Fibroblast of upper back skin (primary cell): ENCODE data around the gene MMUT.
"Not testable (repeated sequence)": the region's sequence is repeated elsewhere in the genome, so short reads cannot be mapped to it uniquely, and the experiment has no call there.

Experiments
- DNase-seq: peaks from one replicate; pipeline ENCODE4 v3.0.0-alpha.2; 2013

MMUT gene

DNA sequence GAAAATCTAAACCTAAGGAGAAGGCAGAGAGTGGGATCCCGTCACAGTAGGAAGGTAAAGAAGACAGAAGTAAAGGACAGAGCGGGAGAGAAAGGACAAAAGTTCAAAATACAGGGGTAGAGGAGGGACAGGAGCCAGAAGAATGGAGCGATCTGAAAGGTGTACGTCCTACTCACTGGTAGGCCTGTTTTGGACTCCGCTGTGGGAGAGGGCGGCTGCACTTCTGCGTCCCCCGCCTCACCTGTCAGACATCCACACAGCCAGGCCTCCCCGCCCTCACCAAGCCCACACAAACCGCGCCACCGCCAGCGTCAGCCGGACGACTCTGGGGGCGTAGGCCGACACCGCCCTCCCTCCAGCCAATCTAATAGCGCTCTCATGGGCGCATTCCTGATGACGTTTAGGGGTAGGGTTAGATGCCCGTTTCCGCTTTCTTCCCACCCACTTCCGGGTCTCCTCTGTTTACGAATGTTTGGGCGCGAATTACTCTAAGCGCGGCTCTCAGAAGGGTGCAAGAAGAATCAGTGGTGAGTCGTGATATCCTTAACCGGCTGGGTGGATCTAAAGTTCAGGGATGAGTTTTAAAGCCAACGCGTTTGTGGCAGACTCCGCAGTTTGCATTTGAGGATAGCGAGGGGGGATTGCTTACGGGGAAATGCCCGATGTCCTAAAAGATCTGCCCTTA lies at the start of gene MMUT, which contains the start of gene CENPQ:
MMUT (minus strand) TSS at position 327 of the 685 bp plus-strand sequence. CDS start 3,787 bp downstream, outside the sequence.
CENPQ (plus strand) TSS at position 444 of the 685 bp plus-strand sequence. CDS start 6,807 bp downstream, outside the sequence.
- DNase-seq: peak; percentile 93

DNA sequence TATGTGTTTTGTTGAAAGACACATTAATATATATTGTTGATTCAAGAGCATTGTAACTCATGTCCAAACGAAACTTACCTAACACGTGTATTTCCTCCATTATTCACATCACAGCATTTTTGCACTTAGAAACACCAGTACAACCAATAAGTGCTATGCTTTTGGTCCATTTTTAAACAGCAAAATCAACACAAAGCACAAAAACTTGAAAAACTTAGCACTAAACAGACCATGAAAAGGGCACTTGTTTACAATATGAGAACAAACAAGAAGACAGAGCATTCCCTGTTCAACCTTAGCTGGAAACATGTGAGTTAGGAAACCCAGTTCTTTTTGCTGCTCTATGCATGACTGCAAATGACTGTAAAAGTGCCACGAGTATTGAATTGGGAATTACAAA lies 46.3 kb upstream of the MMUT start:
- DNase-seq: no peak

GRCh38 chr6:49506569-49507111 lies 43.6 kb upstream of the MMUT start:
- DNase-seq: no peak

DNA sequence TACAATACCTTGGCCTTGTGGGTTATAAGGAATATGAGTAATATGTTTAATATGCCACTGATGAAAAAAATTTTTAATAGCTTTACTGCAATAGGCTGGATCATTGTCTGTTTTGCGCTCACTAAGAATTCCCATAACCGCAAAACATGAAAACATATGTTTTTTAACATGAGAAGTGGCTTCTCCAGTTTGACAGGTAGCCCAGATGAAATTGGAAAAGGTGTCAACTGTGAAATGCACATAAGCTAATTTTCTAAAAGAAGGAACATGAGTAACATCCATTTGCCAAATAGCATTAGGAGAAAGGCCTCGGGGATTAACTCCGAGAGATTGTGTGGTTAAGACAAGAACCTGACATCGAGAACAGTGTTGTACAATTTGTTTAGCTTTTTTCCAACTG lies 41.6 kb upstream of the MMUT start:
- DNase-seq: no peak

GRCh38 chr6:49499623-49500022 lies 36.6 kb upstream of the MMUT start, which contains the start of gene GLYATL3:
TSS of gene GLYATL3 (plus strand) at chr6:49499923. CDS start at chr6:49511991, 12,068 bp downstream.
- DNase-seq: no peak

DNA sequence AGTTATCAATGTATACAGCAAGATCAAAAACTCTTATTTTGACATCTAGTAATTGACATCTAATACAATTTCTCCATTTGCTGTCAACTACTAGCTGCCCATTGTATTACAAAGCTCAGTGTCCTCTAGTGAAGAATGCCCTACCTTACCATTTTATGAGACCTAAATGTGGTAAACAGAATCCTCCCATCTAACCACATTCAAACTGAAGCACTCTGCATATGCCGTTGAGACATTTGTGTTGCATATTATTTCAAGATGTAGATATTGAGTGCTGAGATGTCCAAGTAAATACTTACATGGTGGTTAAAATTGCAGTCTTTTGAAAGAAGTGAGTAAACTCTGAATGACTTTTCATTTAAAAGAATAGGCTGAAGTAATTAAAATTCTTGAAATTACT lies 36.1 kb upstream of the MMUT start:
- no peak for DNase-seq

- no peak for DNase-seq
Measured at GRCh38 chr6:49497304-49497703, 34.3 kb upstream of the MMUT start.

DNA sequence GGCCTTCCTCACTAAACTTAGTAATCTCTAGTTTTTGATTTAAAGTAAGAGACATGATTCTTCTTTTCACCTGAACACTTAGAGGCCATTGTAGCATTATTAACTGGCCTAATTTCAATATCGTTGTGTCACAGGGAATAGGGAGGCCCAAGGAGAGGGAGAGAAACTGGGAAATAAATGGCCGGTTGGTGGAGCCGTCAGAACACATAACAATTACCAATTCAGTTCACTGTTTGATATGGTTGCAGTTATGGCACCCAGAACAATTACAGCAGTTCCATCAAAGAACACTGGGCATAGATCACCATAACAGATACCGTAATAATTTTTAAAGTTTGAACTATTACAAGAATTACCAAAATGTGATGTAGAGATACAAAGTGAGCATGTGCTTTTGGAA lies 27.6 kb upstream of the MMUT start:
- no peak for DNase-seq

GRCh38 chr6:49483380-49483779 lies 20.3 kb upstream of the MMUT start:
- DNase-seq: not testable (repeated sequence)

DNA sequence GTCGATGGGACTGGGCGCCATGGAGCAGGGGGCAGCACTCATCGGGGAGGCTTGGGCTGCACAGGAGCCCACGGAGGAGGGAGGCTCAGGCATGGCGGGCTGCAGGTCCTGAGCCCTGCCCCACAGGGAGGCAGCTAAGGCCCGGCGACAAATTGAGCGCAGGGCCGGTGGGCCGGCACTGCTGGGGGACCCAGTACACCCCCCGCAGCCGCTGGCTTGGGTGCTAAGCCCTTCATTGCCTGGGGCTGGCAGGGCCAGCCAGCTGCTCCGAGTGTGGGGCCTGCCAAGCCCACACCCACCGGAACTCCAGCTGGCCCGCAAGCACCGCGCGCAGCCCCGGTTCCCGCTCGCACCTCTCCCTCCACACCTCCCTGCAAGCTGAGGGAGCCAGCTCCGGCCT lies 18.8 kb upstream of the MMUT start:
- not testable (repeated sequence) for DNase-seq

DNA sequence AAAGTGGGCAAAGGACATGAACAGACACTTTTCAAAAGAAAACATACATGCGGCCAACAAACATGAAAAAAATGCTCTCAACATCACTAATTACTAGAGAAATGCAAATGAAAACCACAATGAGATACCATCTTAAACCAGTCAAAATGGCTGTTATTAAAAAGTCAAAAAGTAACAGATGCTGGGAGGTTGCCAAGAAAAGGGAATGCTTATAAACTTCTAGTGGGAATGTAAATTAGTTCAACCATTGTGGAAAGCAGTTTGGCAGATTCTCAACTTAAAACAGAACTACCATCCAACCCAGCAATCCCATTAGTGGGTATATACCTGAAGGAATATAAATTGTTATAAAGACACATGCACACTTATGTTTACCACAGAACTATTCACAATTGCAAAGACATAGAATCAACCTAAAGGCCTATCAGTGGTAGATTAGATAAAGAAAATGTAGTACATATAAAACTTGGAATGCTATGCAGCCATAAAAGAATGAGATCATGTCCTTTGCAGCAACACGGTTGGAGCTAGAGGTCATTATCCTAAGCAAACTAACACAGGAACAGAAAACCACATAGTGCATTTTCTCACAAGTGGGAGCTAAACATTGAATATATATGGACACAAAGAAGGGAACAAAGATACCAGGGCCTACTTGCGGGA lies 16.4 kb upstream of the MMUT start:
- no peak for DNase-seq

DNA sequence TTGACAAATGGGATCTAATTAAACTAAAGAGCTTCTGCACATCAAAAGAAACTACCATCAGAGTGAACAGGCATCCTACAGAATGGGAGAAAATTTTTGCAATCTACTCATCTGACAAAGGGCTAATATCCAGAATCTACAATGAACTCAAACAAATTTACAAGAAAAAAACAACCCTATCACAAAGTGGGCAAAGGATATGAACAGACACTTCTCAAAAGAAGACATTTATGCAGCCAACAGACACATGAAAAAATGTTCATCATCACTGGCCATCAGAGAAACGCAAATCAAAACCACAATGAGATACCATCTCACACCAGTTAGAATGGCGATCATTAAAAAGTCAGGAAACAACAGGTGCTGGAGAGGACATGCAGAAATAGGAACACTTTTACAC lies 13.5 kb upstream of the MMUT start:
- DNase-seq: not testable (repeated sequence)

GRCh38 chr6:49468042-49468441 lies 5.0 kb upstream of the MMUT start:
- no peak for DNase-seq

DNA sequence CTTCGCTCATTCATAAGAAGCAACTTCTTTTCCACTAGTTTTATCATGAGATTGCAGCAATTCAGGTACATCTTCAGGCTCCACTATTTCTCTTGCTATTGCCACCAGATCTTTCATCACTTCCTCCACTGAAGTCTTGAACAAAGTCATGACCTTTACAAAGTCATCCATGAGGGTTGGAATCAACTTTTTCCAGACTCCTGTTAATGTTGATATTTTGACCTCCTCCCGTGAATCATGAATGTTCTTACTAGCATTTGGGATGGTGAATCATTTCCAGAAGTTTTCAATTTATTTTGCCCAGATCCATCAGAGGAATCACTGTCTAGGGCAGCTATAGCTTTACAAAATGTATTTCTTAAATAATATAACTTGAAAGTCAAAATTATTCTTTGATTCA lies 1.6 kb upstream of the MMUT start:
- no peak for DNase-seq

- DNase-seq: no peak
Measured at GRCh38 chr6:49463612-49463967, 537 bp upstream of the MMUT start.

DNA sequence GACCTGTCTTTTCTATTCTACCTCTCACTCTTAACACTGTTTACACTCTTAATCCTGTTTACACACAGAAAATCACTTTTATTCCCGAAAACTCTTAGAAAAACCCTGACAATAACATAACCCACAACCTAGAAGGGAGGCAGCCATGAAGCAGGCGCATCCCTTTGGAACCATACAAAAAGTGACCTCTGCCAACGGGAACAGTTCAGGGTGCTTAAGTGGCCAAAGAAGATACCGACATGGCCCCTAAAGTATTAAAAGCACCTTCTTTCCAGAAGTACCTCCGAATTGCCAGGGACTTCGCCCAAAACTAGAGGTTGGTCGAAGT lies 490 bp downstream of the MMUT start:
- DNase-seq: no peak

DNA sequence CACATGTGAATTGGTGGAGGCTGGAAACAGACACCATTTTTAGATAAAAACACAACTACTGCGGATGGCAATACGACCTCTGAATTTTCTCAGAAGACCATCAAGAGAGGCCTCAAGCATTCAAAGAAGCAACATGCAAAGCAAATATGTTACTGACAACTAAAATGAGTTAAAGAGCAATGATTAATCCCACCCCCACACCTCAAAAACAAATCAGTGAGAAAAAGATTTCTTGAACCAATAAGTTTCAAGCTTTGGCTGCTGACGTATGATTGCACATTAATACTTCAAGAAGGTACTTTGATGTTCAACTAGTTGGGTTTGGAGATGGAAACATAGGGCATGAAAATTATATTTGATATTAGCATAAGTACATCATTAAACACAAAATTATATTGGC lies 982 bp downstream of the MMUT start:
- no peak for DNase-seq

GRCh38 chr6:49457771-49458170 lies 5.3 kb downstream of the MMUT start:
- peak; percentile 53 for DNase-seq

DNA sequence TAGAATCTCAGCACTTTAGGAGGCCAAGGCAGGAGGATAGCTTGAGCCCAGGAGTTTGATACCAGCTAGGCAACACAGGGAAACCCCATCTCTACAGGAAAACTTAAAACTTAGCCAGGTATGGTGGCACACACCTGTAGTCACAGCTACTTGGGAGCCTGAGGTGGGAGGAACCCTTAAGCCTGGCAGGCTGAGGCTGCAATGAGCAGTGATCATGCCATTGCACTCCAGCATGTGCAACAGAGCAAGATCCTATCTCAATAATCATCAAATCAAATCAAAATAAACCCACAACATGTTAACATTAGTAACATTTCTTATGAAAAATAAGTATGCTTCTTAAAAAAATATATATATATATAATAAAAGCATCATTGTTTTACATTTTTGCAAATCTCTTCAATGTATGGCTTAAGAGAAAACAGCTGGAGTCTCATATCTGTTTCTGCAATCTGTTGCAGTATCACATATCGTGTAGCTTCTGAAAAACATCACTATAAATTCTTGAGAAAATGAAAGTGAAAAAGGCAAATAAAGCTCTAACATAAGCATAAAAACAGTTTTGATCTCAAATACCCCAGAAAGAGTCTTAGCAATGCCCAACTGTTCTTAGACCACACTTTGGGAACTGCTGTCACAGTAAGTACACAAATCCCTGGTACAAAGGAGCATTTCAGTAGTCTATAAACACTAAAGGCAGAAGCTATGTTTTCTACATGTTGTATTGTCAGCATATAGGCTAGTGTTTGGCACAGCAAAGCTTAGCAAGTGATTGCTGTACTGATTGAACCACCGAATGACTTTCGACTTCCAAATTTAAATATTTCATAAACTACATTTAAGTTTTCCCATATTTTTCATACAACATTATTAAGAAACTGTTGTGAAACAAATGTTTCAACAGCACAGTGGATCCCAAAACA lies 8.0 kb downstream of the MMUT start:
- DNase-seq: no peak

DNA sequence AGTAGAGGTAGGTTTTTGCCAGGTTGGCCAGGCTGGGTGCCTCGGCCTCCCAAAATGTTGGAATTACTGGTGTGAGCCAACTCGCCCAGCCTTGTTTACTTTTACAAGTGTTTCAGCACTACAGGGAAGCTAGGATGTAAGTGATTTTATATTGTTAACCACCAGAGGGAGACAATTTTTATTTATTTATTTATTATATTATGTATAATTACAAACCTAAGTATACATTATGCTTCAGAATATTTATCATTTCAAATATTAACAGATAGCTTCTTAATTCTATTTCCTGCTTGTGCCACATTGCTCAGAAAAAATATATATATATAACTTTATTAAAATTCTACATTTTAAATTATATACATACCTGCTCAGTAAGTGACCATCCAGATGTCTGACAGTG lies 9.8 kb downstream of the MMUT start:
- DNase-seq: no peak

GRCh38 chr6:49430866-49431265 lies 32.2 kb downstream of the MMUT start:
- DNase-seq: no peak

DNA sequence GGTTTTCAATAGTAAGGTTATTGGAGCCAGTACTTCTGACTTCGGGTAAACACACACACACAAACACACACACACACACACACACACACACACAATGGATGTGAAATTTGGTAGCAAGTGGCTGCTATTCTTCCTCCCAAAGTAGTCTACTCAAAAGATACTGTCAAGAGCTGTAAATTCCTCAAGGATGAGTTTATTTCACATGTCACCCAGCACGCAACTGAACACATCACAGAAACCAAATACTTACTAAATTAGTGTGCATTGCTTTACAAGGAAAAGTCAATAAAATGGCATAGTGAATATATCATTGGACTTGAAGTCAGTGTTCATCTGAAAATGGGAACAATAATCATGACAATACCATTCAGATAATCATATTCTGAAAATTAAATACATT lies 32.9 kb downstream of the MMUT start:
- DNase-seq: peak; percentile 5

DNA sequence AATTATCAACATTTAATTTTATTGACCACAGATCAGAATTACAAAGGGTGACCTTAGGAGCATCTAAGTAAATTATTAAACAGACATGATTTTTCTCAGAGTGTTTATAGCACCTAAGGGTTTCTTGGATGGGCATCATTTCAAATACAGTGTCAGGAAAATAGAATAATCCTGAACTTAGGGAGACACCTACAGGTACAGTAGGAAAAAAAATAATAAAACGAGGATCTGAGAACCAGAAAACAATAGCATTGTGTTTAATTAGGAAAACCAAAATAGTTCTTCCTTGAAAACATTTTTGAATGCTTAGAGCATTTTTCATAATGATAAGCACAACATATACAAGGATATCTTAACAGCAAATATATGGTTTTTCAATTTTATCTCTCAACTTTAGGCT lies 39.2 kb downstream of the MMUT start:
- peak; percentile 12 for DNase-seq
